HepG2 (cell line): ENCODE data around the gene TM6SF1. TPM values are rescaled to one million over a fixed set of nuclear protein-coding genes. Genes with fewer than 3 reads are reported as not detected.
A peak's percentile ranks its signal among the peaks of the same experiment; 100 is the strongest.

Experiments used
- BHLHE40 ChIP-seq: IDR thresholded peaks from 2 replicates; pipeline ENCODE4 v1.6.1; 2011; ENCODE audit warnings: low read length, improper control_type of control experiment
- CAMTA2 ChIP-seq: sonication (generic); formaldehyde crosslinking; IDR thresholded peaks from 2 replicates; pipeline ENCODE4 v1.4.0; 2020; ENCODE audit warnings: mild to moderate bottlenecking, missing genetic modification reagents, borderline replicate concordance
- HNRNPLL ChIP-seq: fragments of 200-400 bp; formaldehyde crosslinking; IDR thresholded peaks from 2 replicates; pipeline ENCODE4 v1.6.1; 2017; ENCODE audit warnings: mild to moderate bottlenecking, low read depth, low read length; ENCODE audit not compliant: poor library complexity, severe bottlenecking
- KMT2A ChIP-seq: sonication (generic); formaldehyde crosslinking; IDR thresholded peaks from 2 replicates; pipeline ENCODE4 v1.4.0; 2020; ENCODE audit warnings: missing genetic modification reagents
- NFIC ChIP-seq: IDR thresholded peaks from 2 replicates; pipeline ENCODE4 v1.6.1; 2012; ENCODE audit warnings: mild to moderate bottlenecking, low read length, inconsistent platforms
- NR3C1 ChIP-seq: sonication (generic); formaldehyde crosslinking; IDR thresholded peaks from 2 replicates; pipeline ENCODE4 v1.4.0; 2020; ENCODE audit warnings: missing genetic modification reagents
- RFXANK ChIP-seq: IDR thresholded peaks from 2 replicates; pipeline ENCODE4 v1.6.1; 2016
- SOX13 ChIP-seq, 3 experiments: fragments of 450-650 bp in 1 of 3; sonication (generic) in 1 of 3; formaldehyde crosslinking in 1 of 3; IDR thresholded peaks in 2 of 3; conservative IDR thresholded peaks in 1 of 3; 2 replicates each; pipeline versions ENCODE4 v1.5.0 to v1.6.1; 2016 to 2020; ENCODE audit warnings: antibody characterized with exemption in 1 of 3, mild to moderate bottlenecking in 1 of 3, missing compliant biosample characterization in 1 of 3, missing genetic modification reagents in 1 of 3, moderate library complexity in 1 of 3
- TEAD3 ChIP-seq: optimal IDR thresholded peaks from 2 replicates; pipeline ENCODE3; 2016; ENCODE audit warnings: borderline replicate concordance
- ZBTB20 ChIP-seq: sonication (generic); formaldehyde crosslinking; IDR thresholded peaks from 2 replicates; pipeline ENCODE4 v1.8.1; 2023; ENCODE audit warnings: missing genetic modification reagents, low read depth, mild to moderate bottlenecking, borderline replicate concordance
- ZIK1 ChIP-seq: sonication (generic); formaldehyde crosslinking; IDR thresholded peaks from 2 replicates; pipeline ENCODE4 v1.5.0; 2020; ENCODE audit warnings: mild to moderate bottlenecking, low read depth, missing genetic modification reagents, borderline replicate concordance
- ZNF251 ChIP-seq: sonication (generic); formaldehyde crosslinking; IDR thresholded peaks from 2 replicates; pipeline ENCODE4 v1.9.0; 2021; ENCODE audit warnings: mild to moderate bottlenecking, missing genetic modification reagents
- ZNF30 ChIP-seq: sonication (generic); formaldehyde crosslinking; IDR thresholded peaks from 2 replicates; pipeline ENCODE4 v1.5.0; 2020; ENCODE audit warnings: mild to moderate bottlenecking, missing genetic modification reagents
- ZNF674 ChIP-seq: sonication (generic); formaldehyde crosslinking; IDR thresholded peaks from 2 replicates; pipeline ENCODE4 v1.5.0; 2020; ENCODE audit warnings: low read depth, mild to moderate bottlenecking, missing genetic modification reagents
- ZNF75D ChIP-seq: sonication (generic); formaldehyde crosslinking; IDR thresholded peaks from 2 replicates; pipeline ENCODE4 v1.8.1; 2023; ENCODE audit warnings: missing genetic modification reagents, mild to moderate bottlenecking, borderline replicate concordance
- polyA plus RNA-seq, 8 experiments: library from polyadenylated mRNA; depleted of rRNA in 3 of 8; stranded (reverse) in 7 of 8; unstranded in 1 of 8; fragments of >200 nt; fragmentation: Illumina TruSeq in 4 of 8; extraction: Trizol in 4 of 8; gene quantifications; 2 replicates each; pipeline versions ENCODE4 v1.2.1 to v1.2.3, GENCODE V29; 2011 to 2016; ENCODE audit warnings: low read depth in 4 of 8, missing spikeins in 1 of 8, mixed read lengths in 1 of 8; ENCODE audit not compliant: insufficient read depth in 1 of 8
- total RNA-seq, 5 experiments: library from RNA; depleted of rRNA; stranded (reverse); fragments of >200 nt; fragmentation: Illumina TruSeq; extraction: Trizol; gene quantifications; 2 replicates each; pipeline ENCODE4 v1.2.3, GENCODE V29; 2016; ENCODE audit warnings: low read depth in 1 of 5
- TF ChIP-seq, protein P1 (sequence below): IDR thresholded peaks from 2 replicates; pipeline ENCODE4 v1.6.1; 2016; ENCODE audit warnings: low read depth, missing genetic modification reagents, missing compliant biosample characterization
- TF ChIP-seq, protein P2 (sequence below): sonication (generic); formaldehyde crosslinking; IDR thresholded peaks from 2 replicates; pipeline ENCODE4 v1.5.0; 2020; ENCODE audit warnings: missing genetic modification reagents
- TF ChIP-seq, protein P3 (sequence below): sonication (generic); formaldehyde crosslinking; IDR thresholded peaks from 2 replicates; pipeline ENCODE4 v1.4.0; 2020; ENCODE audit warnings: missing genetic modification reagents
- TF ChIP-seq, protein P4 (sequence below): sonication (generic); formaldehyde crosslinking; IDR thresholded peaks from 2 replicates; pipeline ENCODE4 v1.5.0; 2020; ENCODE audit warnings: missing genetic modification reagents

TM6SF1 gene
- total and polyA plus RNA-seq, 2 of the 13 experiments (the other 11 are each of a cell fraction or from before 2014, with no cell fraction given): not detected

- TF ChIP-seq KMT2A (CRISPR knock-in tag) (peak; percentile 83), HNRNPLL (peak; percentile 82), RFXANK (CRISPR knock-in tag) (no peak; the same call in 1 of the 2 replicates), SOX13 (IDR thresholded peaks at IDR 0.05) (no peak), SOX13 (CRISPR knock-in tag; conservative IDR thresholded peaks at IDR 0.05 in 1 of 2, IDR thresholded peaks at IDR 0.05 in 1 of 2) (peak in 1 of 2 experiments; percentile 39; a peak in 1 of 4 replicates), ZNF30 (CRISPR knock-in tag) (no peak), NFIC (no peak), TEAD3 (CRISPR knock-in tag) (peak; percentile 33), ZIK1 (CRISPR knock-in tag) (peak; percentile 43; the same call in 1 of the 2 replicates), ZBTB20 (peak; percentile 29; the same call in 1 of the 2 replicates), NR3C1 (CRISPR knock-in tag) (no peak), ZNF75D (no peak), CAMTA2 (CRISPR knock-in tag) (no peak), ZNF251 (CRISPR knock-in tag) (no peak), ZNF674 (CRISPR knock-in tag) (no peak), BHLHE40 (no peak)
- TF ChIP-seq, protein P1, sequence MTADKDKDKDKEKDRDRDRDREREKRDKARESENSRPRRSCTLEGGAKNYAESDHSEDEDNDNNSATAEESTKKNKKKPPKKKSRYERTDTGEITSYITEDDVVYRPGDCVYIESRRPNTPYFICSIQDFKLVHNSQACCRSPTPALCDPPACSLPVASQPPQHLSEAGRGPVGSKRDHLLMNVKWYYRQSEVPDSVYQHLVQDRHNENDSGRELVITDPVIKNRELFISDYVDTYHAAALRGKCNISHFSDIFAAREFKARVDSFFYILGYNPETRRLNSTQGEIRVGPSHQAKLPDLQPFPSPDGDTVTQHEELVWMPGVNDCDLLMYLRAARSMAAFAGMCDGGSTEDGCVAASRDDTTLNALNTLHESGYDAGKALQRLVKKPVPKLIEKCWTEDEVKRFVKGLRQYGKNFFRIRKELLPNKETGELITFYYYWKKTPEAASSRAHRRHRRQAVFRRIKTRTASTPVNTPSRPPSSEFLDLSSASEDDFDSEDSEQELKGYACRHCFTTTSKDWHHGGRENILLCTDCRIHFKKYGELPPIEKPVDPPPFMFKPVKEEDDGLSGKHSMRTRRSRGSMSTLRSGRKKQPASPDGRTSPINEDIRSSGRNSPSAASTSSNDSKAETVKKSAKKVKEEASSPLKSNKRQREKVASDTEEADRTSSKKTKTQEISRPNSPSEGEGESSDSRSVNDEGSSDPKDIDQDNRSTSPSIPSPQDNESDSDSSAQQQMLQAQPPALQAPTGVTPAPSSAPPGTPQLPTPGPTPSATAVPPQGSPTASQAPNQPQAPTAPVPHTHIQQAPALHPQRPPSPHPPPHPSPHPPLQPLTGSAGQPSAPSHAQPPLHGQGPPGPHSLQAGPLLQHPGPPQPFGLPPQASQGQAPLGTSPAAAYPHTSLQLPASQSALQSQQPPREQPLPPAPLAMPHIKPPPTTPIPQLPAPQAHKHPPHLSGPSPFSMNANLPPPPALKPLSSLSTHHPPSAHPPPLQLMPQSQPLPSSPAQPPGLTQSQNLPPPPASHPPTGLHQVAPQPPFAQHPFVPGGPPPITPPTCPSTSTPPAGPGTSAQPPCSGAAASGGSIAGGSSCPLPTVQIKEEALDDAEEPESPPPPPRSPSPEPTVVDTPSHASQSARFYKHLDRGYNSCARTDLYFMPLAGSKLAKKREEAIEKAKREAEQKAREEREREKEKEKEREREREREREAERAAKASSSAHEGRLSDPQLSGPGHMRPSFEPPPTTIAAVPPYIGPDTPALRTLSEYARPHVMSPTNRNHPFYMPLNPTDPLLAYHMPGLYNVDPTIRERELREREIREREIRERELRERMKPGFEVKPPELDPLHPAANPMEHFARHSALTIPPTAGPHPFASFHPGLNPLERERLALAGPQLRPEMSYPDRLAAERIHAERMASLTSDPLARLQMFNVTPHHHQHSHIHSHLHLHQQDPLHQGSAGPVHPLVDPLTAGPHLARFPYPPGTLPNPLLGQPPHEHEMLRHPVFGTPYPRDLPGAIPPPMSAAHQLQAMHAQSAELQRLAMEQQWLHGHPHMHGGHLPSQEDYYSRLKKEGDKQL (CRISPR knock-in tag): 0 out of 2 replicates have a peak, but pooled peaks have one; percentile 31
- TF ChIP-seq, protein P2, sequence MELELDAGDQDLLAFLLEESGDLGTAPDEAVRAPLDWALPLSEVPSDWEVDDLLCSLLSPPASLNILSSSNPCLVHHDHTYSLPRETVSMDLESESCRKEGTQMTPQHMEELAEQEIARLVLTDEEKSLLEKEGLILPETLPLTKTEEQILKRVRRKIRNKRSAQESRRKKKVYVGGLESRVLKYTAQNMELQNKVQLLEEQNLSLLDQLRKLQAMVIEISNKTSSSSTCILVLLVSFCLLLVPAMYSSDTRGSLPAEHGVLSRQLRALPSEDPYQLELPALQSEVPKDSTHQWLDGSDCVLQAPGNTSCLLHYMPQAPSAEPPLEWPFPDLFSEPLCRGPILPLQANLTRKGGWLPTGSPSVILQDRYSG (CRISPR knock-in tag): no peak
- TF ChIP-seq, protein P3, sequence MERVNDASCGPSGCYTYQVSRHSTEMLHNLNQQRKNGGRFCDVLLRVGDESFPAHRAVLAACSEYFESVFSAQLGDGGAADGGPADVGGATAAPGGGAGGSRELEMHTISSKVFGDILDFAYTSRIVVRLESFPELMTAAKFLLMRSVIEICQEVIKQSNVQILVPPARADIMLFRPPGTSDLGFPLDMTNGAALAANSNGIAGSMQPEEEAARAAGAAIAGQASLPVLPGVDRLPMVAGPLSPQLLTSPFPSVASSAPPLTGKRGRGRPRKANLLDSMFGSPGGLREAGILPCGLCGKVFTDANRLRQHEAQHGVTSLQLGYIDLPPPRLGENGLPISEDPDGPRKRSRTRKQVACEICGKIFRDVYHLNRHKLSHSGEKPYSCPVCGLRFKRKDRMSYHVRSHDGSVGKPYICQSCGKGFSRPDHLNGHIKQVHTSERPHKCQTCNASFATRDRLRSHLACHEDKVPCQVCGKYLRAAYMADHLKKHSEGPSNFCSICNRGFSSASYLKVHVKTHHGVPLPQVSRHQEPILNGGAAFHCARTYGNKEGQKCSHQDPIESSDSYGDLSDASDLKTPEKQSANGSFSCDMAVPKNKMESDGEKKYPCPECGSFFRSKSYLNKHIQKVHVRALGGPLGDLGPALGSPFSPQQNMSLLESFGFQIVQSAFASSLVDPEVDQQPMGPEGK (CRISPR knock-in tag): peak; percentile 99
- TF ChIP-seq, protein P4, sequence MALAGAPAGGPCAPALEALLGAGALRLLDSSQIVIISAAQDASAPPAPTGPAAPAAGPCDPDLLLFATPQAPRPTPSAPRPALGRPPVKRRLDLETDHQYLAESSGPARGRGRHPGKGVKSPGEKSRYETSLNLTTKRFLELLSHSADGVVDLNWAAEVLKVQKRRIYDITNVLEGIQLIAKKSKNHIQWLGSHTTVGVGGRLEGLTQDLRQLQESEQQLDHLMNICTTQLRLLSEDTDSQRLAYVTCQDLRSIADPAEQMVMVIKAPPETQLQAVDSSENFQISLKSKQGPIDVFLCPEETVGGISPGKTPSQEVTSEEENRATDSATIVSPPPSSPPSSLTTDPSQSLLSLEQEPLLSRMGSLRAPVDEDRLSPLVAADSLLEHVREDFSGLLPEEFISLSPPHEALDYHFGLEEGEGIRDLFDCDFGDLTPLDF (CRISPR knock-in tag): peak; percentile 41; the same call in 1 of the 2 replicates
Observed at GRCh38 chr15:83066734-83067637, 40.5 kb upstream of the TM6SF1 start, which contains the start of gene BTBD1 (continued).
